Measurements from ENCODE around the gene ARHGAP20.

DNA sequence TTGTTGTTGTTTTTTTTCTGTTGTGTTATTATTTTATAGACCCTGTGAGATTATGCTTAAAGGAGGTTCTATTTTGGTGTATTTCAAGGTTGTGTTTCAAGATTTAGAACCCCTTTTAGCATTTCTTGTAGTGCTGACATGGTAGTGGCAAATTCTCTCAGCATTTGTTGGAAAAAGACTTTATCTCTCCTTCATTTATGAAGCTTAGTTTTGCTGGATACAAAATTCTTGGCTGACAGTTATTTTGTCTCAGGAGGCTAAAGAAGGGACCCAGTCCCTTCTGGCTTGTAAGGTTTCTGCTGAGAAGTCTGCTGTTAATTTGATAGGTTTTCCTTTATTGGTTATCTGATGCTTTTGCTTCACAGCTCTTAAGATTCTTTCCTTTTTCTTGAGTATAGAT, 40.7 kb upstream of the ARHGAP20 start:
- TF ChIP-seq, protein P1, sequence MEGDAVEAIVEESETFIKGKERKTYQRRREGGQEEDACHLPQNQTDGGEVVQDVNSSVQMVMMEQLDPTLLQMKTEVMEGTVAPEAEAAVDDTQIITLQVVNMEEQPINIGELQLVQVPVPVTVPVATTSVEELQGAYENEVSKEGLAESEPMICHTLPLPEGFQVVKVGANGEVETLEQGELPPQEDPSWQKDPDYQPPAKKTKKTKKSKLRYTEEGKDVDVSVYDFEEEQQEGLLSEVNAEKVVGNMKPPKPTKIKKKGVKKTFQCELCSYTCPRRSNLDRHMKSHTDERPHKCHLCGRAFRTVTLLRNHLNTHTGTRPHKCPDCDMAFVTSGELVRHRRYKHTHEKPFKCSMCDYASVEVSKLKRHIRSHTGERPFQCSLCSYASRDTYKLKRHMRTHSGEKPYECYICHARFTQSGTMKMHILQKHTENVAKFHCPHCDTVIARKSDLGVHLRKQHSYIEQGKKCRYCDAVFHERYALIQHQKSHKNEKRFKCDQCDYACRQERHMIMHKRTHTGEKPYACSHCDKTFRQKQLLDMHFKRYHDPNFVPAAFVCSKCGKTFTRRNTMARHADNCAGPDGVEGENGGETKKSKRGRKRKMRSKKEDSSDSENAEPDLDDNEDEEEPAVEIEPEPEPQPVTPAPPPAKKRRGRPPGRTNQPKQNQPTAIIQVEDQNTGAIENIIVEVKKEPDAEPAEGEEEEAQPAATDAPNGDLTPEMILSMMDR (IDR thresholded peaks at IDR 0.05; ENCODE audit: low read depth, low read length) = no peak
- TF ChIP-seq EZH2phosphoT487 (IDR thresholded peaks at IDR 0.05; ENCODE audit: low read depth) = no peak
